ENCODE data around the gene WFDC2.

The WFDC2 gene

DNA sequence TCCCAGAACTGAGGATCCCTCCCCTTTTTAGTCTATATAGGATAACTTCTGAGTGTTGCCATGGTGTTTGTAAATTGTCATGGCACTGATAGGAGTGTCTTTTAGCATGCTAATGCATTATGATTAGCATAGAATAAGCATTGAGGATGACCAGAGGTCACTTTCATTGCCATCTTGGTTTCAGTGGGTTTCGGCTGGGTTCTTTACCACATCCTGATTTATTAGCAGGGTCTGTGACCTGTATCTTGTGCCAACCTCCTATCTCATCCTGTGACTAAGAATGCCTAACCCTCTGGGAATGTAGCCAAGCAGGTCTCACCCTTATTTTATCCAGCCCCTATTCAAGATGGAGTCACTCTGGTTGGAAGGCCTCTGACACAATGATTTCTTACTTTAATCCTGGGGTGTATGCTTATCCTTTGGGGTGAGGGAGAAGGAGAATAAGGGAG, 19.6 kb downstream of the WFDC2 start:
- Histone ChIP-seq H3K4me3 (ENCODE audit: low read length) (no peak overlapping the region), H3K36me3 (ENCODE audit: insufficient read depth, low read length) (no peaks in the 10 kb centered on the region), H3K9me3 (ENCODE audit: low read length) (no peaks in the 10 kb centered on the region), H3K4me1 (ENCODE audit: insufficient read depth, low read length) (peaks cover 8% of the 10 kb centered on the region), H3K27me3 (ENCODE audit: insufficient read depth, low read length) (peaks cover 4% of the 10 kb centered on the region), H2AFZ (ENCODE audit: low read depth, low read length) (no peak overlapping the region)

DNA sequence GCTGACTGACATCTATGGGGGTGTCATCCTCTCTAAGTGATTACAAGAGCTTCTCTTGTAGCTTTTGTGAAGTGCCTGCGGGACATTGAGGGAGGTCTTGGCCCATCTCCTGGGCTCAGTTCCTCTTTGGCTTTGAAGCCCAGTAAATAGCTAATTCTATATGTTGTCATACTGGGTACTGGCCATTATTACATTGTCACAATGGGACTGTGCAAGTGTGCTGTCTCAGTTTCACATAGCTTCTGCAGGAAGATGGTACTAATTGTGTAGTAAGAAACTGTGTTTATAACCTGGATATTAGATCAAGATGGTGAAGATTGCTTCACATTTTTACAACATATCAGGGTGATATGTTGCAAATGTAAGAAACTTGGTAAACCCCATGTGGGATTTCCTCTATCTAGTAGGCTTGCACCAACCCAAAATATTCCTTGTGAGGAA, 26.0 kb downstream of the WFDC2 start:
- Histone ChIP-seq H3K27me3 (ENCODE audit: insufficient read depth, low read length) (peaks cover 11% of the 10 kb centered on the region), H3K36me3 (ENCODE audit: insufficient read depth, low read length) (no peaks in the 10 kb centered on the region), H3K4me3 (ENCODE audit: low read length) (no peak overlapping the region), H3K9me3 (ENCODE audit: low read length) (no peaks in the 10 kb centered on the region), H2AFZ (ENCODE audit: low read depth, low read length) (no peak overlapping the region), H3K4me1 (ENCODE audit: insufficient read depth, low read length) (no peaks in the 10 kb centered on the region)

DNA sequence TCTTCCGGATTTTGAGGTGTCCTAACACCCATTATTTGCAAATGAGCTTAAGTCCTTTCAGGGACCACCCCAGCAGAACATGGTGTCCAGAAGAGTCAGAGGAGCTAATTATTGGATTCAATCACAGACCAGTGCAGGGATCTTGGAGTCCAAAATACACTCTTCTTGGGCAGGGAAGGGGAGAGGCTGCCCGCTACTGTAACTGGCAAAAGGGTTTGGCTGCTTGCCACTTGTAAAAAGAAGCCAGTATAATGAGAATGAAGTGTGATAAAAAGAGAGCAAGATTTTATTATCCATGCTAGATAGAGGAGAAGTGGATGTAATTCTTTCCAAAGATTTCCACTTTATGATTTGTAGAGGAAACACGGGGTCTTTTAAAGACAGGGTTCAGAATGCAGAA, 26.6 kb downstream of the WFDC2 start:
- Histone ChIP-seq H3K4me3 (ENCODE audit: low read length) (no peak overlapping the region), H3K36me3 (ENCODE audit: insufficient read depth, low read length) (no peaks in the 10 kb centered on the region), H2AFZ (ENCODE audit: low read depth, low read length) (no peak overlapping the region), H3K4me1 (ENCODE audit: insufficient read depth, low read length) (no peaks in the 10 kb centered on the region), H3K9me3 (ENCODE audit: low read length) (no peaks in the 10 kb centered on the region), H3K27me3 (ENCODE audit: insufficient read depth, low read length) (peaks cover 12% of the 10 kb centered on the region)

DNA sequence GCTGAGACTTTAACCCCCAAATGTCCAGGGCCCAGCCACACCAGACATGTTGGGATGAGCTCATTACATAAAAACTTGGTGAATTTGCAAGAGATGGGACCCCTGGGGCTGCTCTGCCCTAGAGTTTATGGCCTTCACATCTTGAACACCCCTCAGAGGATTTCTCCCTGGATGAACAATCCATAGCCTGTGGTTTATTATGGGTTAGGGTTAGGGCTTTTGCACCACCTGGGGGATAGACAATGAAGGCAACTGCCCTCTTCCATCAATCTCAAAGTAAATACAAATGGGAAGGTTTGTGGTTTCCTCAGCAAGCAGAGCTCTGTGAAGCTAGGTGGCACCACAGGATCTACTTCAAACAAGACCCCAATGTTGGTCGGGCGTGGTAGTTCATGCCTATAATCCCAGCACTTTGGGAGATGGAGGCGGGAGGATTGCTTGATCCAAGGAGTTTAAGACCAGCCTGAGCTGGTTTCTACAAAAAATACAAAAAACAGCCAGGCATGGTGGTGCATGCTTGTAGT, 28.5 kb downstream of the WFDC2 start:
- H2AFZ ChIP-seq (ENCODE audit: low read depth, low read length) = no peak overlapping the region
- no peaks in the 10 kb centered on the region for H3K36me3 ChIP-seq (ENCODE audit: insufficient read depth, low read length)
- H3K9me3 ChIP-seq (ENCODE audit: low read length) = no peaks in the 10 kb centered on the region
- H3K4me1 ChIP-seq (ENCODE audit: insufficient read depth, low read length) = no peaks in the 10 kb centered on the region
- H3K27me3 ChIP-seq (ENCODE audit: insufficient read depth, low read length) = peaks cover 19% of the 10 kb centered on the region
- H3K4me3 ChIP-seq (ENCODE audit: low read length) = no peak overlapping the region

DNA sequence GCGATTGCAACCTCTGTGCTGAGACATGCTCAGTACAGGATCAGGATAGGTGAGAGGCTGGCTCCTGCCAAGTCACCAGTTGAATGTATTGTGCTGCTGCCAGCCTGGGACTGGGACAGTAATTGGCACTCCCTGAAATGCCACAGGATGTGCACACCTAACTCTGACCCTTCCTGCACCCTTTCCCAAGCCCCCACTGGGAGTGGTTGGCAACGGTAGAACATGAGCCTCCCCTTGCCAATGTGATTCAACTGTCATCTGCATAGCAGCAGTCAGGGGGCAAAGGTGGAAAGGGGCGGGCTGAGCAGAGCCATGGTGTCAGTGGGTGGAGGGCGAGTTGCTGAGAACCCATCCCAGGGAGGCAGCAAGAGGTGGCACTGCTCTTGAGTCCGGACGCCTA, 30.5 kb downstream of the WFDC2 start:
- Histone ChIP-seq H3K4me1 (ENCODE audit: insufficient read depth, low read length) (no peaks in the 10 kb centered on the region), H3K27me3 (ENCODE audit: insufficient read depth, low read length) (peaks cover 19% of the 10 kb centered on the region), H3K36me3 (ENCODE audit: insufficient read depth, low read length) (no peaks in the 10 kb centered on the region), H3K4me3 (ENCODE audit: low read length) (no peak overlapping the region), H3K9me3 (ENCODE audit: low read length) (no peaks in the 10 kb centered on the region), H2AFZ (ENCODE audit: low read depth, low read length) (no peak overlapping the region)

DNA sequence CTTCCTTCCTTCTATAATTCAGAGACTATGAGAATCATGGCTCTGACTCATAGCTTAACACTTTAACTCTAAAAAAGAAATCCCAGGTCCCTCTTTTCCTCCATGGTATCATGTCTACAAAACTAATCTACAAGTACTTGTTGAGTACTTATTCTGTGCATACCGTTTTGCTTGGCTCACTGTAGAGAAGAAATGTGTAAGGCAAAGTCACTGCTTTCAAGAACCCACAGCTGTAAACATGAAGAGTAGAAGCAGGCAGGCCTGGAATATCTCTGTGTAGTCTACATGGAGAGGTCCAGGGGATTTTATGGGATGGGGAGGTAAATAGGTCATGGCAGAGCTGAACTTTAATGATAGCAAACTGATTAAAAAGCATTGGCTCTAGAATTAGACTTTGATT, 32.0 kb downstream of the WFDC2 start:
- no peaks in the 10 kb centered on the region for H3K4me1 ChIP-seq (ENCODE audit: insufficient read depth, low read length)
- no peaks in the 10 kb centered on the region for H3K9me3 ChIP-seq (ENCODE audit: low read length)
- H2AFZ ChIP-seq (ENCODE audit: low read depth, low read length) = no peak overlapping the region
- peaks cover 16% of the 10 kb centered on the region for H3K27me3 ChIP-seq (ENCODE audit: insufficient read depth, low read length)
- no peaks in the 10 kb centered on the region for H3K36me3 ChIP-seq (ENCODE audit: insufficient read depth, low read length)
- H3K4me3 ChIP-seq (ENCODE audit: low read length) = no peak overlapping the region

DNA sequence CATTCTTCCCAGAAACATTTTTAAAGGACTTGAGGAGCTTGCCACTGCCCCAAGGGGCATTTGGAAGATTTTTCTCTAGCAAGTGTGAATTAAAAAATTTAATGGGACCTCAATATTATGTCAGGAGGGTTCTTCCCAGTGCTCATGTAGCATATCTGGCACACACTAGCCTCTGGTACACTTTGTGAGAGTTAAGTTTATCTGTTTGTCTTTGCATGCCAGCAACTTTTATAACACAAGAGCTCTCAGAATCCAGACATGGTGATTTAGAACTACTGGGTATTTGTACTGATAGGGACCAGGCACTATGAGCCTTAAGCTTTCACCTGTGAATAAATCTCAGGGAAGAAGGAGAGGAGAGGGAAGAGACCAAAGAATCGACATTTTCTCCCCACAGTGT, 33.0 kb downstream of the WFDC2 start:
- Histone ChIP-seq H3K27me3 (ENCODE audit: insufficient read depth, low read length) (peaks cover 12% of the 10 kb centered on the region), H3K4me3 (ENCODE audit: low read length) (no peak overlapping the region), H3K36me3 (ENCODE audit: insufficient read depth, low read length) (no peaks in the 10 kb centered on the region), H2AFZ (ENCODE audit: low read depth, low read length) (no peak overlapping the region), H3K9me3 (ENCODE audit: low read length) (no peaks in the 10 kb centered on the region), H3K4me1 (ENCODE audit: insufficient read depth, low read length) (no peaks in the 10 kb centered on the region)

DNA sequence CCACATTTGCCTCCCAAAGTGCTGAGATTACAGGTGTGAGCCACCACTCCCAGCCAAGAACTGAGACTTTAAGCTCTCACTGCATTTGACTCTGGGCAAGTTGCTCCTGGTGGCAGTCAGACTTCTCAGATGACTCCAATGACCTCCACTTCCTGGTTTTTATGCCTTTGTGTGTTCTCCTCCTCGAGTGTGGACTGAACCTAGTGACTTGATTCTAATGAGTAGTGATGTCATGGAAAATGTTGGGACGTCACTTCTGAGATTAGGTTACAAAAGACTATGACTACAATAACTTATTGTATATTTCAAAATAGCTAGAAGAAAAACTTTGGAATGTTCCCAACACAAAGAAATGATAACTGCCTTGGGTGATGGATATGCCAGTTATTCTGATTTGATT, 33.9 kb downstream of the WFDC2 start:
- Histone ChIP-seq H2AFZ (ENCODE audit: low read depth, low read length) (no peak overlapping the region), H3K27me3 (ENCODE audit: insufficient read depth, low read length) (peaks cover 12% of the 10 kb centered on the region), H3K4me1 (ENCODE audit: insufficient read depth, low read length) (no peaks in the 10 kb centered on the region), H3K36me3 (ENCODE audit: insufficient read depth, low read length) (no peaks in the 10 kb centered on the region), H3K4me3 (ENCODE audit: low read length) (no peak overlapping the region), H3K9me3 (ENCODE audit: low read length) (peaks cover 2% of the 10 kb centered on the region)

DNA sequence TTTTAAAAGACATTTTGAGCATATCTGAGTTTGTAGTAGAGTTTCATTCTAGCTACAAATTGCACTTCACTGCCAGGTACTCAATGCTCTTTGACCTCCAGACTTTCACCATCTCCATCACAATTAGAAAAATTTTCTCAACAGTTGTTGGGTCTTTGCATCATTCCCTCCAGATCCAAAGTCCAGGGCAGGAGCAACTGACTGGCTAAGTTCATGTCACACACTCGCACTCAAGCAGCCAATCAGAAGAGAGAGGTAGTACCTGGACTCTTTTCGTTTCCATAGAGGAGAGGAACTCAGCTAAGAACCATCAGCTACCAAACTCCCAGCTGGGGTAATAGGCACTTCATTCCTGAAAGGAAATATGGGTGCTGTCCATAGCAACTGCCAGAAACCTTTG, 36.8 kb downstream of the WFDC2 start:
- Histone ChIP-seq H3K4me3 (ENCODE audit: low read length) (no peak overlapping the region), H3K9me3 (ENCODE audit: low read length) (peaks cover 2% of the 10 kb centered on the region)

DNA sequence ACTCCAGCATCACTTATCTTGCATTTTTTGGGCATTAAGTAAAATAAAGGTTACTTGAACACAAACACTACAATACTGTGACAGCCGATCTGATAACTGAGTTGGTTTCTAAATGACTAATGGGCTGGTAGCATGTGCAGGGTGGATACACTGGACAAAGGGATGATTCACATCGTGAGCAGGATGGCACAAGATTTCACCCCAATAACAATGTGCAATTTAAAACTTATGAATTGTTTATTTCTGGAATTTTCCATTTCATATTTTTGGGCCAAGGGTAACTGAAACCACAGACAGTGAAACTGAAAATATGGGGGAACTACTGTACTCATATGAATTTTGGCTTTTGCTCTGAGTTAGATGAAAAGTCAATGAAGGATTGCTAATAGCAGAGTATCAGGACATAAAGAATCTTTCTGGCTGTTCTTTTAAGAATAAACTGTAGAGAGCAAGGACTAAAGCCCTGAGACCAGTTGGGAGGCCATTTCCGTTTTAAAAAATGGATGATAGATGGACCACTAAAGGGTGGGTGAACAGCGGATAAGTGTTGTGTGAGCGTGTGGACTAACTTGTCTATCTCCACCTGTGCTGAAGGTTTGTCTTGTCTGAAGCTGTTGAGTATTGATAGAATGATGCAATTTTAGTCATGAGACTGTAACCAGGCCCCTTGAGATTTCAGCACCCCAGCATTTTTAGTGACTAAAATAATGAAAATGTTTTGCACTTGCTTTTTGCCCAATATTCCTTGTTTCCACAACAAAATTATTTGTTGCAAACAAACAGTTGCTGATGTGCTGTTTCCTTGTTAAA, 37.7 kb downstream of the WFDC2 start:
- no peak overlapping the region for H2AFZ ChIP-seq (ENCODE audit: low read depth, low read length)
- H3K4me3 ChIP-seq (ENCODE audit: low read length) = no peak overlapping the region
- peaks cover 6% of the 10 kb centered on the region for H3K27me3 ChIP-seq (ENCODE audit: insufficient read depth, low read length)
- H3K9me3 ChIP-seq (ENCODE audit: low read length) = peaks cover 2% of the 10 kb centered on the region
- no peaks in the 10 kb centered on the region for H3K36me3 ChIP-seq (ENCODE audit: insufficient read depth, low read length)
- H3K4me1 ChIP-seq (ENCODE audit: insufficient read depth, low read length) = no peaks in the 10 kb centered on the region

More for the DNA sequence above, 36.8 kb downstream of the WFDC2 start:
- Histone ChIP-seq H3K4me1 (ENCODE audit: insufficient read depth, low read length) (no peaks in the 10 kb centered on the region), H2AFZ (ENCODE audit: low read depth, low read length) (no peak overlapping the region), H3K27me3 (ENCODE audit: insufficient read depth, low read length) (peaks cover 10% of the 10 kb centered on the region), H3K36me3 (ENCODE audit: insufficient read depth, low read length) (no peaks in the 10 kb centered on the region)

DNA sequence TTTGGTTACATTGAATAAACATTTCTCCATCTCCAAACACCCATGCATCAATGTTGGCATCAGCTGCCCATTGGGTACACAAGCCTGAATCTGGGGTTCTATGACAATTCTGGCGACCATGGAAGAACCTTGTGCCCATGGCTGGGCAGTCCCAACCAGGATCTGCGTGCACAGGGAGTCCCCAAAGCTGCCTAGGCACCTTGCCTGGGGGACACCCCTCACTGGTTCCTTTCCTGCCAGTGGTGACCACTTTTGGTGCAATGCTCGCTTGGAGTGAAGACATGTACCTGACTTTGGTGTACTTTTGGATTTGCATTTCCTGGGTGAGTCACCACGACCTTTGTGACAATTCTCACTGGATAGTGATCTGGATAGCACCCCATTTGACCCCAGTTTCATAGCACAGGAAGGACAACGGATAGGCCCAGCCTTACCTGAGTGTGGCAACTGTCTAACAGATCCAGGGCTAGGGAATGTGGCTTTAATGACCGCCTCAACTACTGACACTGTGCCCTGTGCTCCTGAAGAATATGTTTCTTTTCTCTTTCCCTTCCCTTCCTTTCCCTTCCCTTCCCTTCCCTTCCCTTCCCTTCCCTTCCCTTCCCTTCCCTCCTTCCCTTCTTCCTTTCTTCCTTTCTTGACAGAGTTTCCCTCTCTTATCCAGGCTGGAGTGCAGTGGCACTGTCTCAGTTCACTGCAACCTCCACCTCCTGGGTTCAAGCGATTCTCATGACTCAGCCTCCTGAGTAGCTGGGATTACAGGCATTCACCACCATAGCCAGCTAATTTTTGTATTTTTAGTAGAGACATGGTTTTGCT, 38.7 kb downstream of the WFDC2 start:
- Histone ChIP-seq H3K36me3 (ENCODE audit: insufficient read depth, low read length) (no peaks in the 10 kb centered on the region), H3K4me3 (ENCODE audit: low read length) (no peak overlapping the region), H3K4me1 (ENCODE audit: insufficient read depth, low read length) (no peaks in the 10 kb centered on the region), H2AFZ (ENCODE audit: low read depth, low read length) (no peak overlapping the region), H3K27me3 (ENCODE audit: insufficient read depth, low read length) (peaks cover 6% of the 10 kb centered on the region), H3K9me3 (ENCODE audit: low read length) (peaks cover 2% of the 10 kb centered on the region)

DNA sequence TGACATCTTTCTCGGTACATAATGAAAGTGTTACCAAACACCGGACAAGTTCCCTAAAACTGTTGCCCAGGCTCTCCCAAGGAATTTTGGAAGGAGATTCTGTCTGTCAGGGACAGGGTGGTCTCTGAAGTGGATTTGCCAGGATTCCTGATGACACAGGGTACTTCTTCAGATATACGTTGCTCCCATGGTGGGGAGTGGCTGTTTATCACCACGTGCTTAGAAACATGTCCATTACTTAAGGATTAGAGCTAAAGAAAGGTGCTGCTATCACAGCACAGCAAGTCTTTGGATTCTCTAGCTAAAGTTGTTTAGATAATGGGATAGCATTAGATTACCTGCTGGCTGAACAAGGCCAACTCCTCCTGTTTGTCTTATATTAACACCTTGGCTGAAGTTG, 39.5 kb downstream of the WFDC2 start:
- H3K36me3 ChIP-seq (ENCODE audit: insufficient read depth, low read length) = no peaks in the 10 kb centered on the region
- H3K9me3 ChIP-seq (ENCODE audit: low read length) = peaks cover 2% of the 10 kb centered on the region
- H3K4me3 ChIP-seq (ENCODE audit: low read length) = no peak overlapping the region
- no peak overlapping the region for H2AFZ ChIP-seq (ENCODE audit: low read depth, low read length)
- no peaks in the 10 kb centered on the region for H3K4me1 ChIP-seq (ENCODE audit: insufficient read depth, low read length)
- peaks cover 9% of the 10 kb centered on the region for H3K27me3 ChIP-seq (ENCODE audit: insufficient read depth, low read length)

DNA sequence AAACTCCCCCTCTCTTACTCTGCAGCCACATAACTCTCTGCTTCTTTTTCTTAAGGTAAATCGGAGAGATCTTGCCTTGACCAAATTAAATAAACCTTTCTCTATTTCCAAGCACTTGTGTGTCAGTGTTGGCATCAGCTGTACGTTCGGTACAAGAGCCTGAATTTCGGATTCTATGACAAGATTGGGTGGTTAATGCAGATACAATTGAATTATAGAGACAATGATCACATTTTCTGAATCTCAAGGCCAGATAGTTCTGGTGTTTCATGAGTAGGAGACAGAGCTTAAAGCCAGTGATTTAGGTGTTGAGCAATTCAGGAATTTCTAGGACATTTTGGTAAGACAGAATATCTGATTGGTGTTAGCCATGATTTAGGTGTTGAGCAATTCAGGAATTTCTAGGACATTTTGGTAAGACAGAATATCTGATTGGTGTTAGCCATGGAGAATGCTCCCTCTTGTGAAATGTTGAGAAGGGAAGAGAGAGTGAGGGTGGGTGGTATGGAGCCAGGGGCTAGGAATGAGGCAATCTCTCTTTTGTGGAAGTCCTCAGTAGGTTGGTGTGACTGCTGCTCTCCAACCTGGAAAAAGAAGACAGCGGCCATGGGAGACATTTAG, 40.8 kb downstream of the WFDC2 start:
- peaks cover 9% of the 10 kb centered on the region for H3K27me3 ChIP-seq (ENCODE audit: insufficient read depth, low read length)
- no peaks in the 10 kb centered on the region for H3K4me1 ChIP-seq (ENCODE audit: insufficient read depth, low read length)
- peaks cover 2% of the 10 kb centered on the region for H3K9me3 ChIP-seq (ENCODE audit: low read length)
- no peak overlapping the region for H2AFZ ChIP-seq (ENCODE audit: low read depth, low read length)
- H3K36me3 ChIP-seq (ENCODE audit: insufficient read depth, low read length) = no peaks in the 10 kb centered on the region
- H3K4me3 ChIP-seq (ENCODE audit: low read length) = no peak overlapping the region
